IPS-NIHi7 (cell line): ENCODE data around the gene CORO7.

Experiments
- DNase-seq: peaks from one replicate; pipeline ENCODE4 v3.0.0; 2012; ENCODE audit warnings: mixed read lengths; ENCODE audit errors: extremely low spot score

CORO7 gene

GRCh38 chr16:4384509-4384942 is 31.9 kb downstream of the CORO7 start:
- no peak for DNase-seq

GRCh38 chr16:4383591-4384444 is 32.6 kb downstream of the CORO7 start:
- no peak for DNase-seq

DNA sequence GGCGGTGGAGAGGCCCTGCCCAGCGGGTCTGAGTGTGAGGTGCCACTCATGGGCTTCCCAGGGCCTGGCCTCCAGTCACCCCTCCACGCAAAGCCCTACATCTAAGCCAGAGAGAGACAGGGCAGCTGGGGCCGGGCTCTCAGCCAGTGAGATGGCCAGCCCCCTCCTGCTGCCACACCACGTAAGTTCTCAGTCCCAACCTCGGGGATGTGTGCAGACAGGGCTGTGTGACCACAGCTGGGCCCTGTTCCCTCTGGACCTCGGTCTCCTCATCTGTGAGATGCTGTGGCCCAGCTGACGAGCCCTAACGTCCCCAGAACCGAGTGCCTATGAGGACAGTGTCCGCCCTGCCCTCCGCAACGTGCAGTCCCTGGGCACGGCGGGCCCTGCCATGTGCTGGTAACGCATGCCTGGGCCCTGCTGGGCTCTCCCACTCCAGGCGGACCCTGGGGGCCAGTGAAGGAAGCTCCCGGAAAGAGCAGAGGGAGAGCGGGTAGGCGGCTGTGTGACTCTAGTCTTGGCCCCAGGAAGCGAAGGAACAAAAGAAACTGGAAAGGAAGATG is 33.5 kb downstream of the CORO7 start:
- no peak for DNase-seq

DNA sequence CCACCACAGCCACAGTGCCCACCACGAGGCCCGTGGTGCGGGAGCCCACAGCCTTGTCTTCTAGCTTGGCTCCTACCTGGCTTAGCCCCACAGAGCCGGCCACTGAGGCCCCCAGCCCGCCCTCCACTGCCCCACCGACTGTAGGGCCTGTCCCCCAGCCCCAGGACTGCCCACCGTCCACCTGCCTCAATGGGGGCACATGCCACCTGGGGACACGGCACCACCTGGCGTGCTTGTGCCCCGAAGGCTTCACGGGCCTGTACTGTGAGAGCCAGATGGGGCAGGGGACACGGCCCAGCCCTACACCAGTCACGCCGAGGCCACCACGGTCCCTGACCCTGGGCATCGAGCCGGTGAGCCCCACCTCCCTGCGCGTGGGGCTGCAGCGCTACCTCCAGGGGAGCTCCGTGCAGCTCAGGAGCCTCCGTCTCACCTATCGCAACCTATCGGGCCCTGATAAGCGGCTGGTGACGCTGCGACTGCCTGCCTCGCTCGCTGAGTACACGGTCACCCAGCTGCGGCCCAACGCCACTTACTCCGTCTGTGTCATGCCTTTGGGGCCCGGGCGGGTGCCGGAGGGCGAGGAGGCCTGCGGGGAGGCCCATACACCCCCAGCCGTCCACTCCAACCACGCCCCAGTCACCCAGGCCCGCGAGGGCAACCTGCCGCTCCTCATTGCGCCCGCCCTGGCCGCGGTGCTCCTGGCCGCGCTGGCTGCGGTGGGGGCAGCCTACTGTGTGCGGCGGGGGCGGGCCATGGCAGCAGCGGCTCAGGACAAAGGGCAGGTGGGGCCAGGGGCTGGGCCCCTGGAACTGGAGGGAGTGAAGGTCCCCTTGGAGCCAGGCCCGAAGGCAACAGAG is 34.2 kb downstream of the CORO7 start:
- no peak for DNase-seq

DNA sequence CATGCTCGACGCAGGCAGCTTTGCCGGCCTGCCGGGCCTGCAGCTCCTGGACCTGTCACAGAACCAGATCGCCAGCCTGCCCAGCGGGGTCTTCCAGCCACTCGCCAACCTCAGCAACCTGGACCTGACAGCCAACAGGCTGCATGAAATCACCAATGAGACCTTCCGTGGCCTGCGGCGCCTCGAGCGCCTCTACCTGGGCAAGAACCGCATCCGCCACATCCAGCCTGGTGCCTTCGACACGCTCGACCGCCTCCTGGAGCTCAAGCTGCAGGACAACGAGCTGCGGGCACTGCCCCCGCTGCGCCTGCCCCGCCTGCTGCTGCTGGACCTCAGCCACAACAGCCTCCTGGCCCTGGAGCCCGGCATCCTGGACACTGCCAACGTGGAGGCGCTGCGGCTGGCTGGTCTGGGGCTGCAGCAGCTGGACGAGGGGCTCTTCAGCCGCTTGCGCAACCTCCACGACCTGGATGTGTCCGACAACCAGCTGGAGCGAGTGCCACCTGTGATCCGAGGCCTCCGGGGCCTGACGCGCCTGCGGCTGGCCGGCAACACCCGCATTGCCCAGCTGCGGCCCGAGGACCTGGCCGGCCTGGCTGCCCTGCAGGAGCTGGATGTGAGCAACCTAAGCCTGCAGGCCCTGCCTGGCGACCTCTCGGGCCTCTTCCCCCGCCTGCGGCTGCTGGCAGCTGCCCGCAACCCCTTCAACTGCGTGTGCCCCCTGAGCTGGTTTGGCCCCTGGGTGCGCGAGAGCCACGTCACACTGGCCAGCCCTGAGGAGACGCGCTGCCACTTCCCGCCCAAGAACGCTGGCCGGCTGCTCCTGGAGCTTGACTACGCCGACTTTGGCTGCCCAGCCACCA is 35.1 kb downstream of the CORO7 start:
- no peak for DNase-seq

- no peak for DNase-seq
Observed at GRCh38 chr16:4380119-4381063, 36.0 kb downstream of the CORO7 start.

DNA sequence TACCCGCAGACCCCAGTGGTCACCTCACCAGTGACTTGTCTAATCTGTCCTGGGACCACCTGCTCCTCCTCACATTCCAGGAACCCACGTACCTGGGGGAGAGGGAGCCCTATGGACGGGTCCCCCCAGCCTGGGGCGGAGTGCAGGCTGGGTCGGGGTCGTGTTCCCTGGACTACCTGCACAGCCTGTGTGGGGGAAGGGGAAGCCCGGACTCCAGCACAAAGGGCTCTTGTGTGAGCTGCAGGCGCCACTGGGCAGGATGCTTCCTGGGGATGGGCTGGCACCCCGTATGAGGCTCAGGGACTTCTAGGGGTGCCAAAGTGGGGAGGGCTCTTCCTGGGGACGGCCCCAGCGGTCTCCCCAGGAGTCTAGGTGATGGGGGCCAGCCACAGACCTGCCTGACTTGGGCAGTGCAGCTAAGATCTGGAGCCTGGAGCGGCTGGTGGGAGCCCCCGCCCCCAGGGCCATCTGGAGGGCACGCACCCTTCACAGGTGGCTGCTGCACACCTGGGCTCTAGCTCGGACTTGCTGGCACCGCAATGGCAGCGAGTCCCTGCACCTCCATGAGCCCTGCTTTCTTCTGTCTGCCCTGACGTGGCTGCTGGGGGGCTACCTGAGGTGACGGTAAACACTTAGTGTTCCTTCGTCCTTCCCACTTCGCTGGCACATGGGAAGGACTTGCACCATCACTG is 37.3 kb downstream of the CORO7 start:
- no peak for DNase-seq

DNA sequence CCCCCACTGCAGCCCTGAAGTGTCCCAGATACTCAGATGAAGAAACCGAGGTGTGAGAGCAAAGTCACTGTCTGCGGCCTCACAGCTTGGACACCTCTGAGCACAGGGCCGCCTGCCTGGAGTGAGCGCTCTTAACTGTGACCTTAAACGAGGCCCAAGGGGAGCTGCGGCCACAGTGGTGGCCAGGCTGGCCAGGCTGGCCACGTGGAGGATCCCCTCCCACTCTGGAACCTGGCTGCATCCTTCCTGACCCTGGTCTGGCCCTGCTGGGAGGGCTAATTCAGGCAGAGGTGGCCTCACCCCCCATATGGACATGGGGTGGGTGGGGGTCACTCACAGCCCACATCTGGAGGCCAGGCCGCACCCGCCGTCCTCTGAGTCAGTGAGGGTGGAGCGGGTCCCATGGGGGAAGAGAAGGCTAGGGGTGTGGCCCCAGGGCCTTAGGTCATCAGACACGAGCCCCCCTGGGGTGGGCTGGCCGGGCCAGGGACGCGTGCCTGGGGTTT is 38.2 kb downstream of the CORO7 start:
- DNase-seq: no peak

- DNase-seq: peak; percentile 44
Observed at GRCh38 chr16:4377573-4378154, 38.7 kb downstream of the CORO7 start.

DNA sequence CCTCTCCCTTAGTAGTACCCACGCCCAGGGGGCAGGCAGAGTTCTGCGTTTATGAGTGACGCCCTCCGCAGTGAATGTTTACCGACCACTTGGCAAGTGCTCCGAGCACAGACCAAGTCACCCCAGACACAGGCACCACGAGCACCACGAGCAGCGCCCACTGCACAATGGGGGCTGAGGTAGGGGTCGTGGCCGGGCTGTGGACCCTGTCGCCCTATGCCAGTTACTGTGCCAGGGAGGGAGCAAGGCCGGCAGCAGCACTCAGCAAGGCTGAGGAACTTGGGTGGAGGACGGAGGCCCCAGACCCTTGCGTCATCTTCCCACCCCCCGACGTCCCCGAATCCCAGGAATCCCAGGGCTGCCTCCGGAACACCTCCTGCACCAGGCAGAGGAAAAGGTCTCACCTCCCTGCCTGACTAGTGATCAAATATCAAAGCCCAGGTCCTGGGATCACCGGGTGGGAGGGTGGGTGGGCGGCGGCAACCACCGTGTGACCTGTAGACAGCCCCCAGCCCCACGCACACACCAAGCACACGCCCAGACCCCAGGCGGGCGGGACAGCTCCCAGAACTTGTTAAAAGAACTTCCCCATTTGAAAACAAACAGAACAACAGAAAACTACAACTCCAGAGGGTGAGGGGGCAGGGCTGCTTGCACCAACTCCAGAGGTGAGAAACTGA is 39.4 kb downstream of the CORO7 start:
- DNase-seq: no peak

GRCh38 chr16:4376126-4376892 is 40.1 kb downstream of the CORO7 start:
- DNase-seq: no peak

DNA sequence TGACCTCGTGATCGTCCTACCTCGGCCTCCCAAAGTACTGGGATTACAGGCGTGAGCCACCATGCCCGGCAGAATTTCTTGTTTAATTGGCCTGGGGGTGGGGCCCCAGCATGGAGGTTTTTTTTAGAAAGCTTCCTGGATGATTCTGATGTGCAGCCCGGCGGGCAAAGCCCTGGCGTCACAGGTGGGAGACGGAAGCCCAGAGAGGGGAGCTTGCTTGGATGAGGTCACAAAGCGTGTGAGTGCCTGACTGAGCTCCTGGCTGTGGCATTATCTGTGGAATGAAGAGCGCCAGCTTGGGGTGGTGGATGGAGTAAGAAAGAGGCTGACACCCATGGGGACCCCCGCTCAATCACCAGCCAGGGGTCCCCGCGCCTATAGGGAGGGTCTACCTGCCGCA is 40.7 kb downstream of the CORO7 start:
- DNase-seq: no peak

DNA sequence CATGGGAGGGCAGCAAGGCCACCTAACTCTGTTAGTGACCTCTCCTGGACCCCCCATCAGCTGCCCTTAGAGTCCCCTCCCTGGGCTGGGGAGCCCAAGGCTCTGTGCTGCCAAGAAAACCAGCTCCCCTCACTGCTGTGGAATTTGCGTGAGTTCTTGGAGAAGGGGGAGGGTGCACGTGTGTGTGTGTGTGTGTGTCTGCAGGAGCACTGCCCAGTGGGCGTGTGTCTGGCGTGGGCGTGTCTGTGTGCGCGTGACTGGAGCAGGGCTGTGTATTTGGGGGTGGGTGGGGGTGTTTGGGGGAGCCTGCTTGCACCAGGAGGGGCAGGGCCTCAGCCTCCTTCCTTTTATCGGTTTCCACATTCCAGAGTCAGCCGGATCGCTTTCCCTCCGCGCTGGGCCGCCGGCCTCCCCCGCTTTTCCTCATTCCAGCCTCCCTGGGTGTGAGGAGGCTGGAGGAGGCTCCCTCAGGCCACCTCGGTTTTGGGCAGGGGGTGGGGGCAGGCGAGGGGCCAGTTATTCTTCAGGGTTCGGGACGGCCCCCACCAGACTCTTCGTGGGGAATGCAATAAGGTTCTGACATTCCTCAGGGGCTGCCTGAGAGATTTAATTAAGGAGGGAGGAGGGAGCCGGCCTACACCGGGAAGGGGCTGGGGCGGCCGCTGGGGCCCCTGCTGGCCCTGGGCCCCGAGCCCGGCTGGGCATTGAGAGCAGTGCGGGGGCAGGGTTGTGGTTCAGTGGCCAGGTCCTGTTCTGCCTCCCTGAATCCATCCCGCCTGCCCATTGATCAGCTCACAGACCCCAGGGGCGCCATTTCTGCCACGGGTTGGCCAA is 42.3 kb downstream of the CORO7 start:
- DNase-seq: peak; percentile 66

DNA sequence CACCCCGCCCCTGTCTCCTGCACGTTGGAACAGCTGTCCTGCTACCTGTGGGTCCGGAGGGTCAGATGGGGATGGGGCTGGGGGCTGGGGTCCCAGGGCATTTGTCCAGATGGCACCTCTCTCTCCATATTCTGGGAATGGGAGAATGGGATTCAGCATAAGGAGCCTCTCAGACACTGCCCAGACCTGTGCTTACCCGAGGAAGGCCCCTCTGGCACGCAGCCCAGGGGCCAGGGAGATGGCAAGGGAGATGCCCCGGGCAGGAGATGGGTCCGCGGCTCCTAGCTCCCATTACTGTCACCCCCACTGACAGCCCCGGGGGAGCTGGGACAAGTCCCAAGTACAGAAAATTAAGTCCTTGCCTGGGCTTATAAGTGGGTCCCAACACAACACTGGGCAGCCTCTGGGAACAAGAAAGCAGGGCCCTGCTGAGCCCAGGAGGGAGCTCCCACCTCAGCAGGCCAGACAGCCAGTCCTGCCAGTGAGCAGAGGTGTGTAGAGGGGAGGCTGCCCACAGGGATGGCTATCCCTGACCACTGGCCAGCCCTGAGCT is 43.0 kb downstream of the CORO7 start:
- no peak for DNase-seq

- no peak for DNase-seq
Observed at GRCh38 chr16:4372578-4373355, 43.6 kb downstream of the CORO7 start.
